Daoy (cell line): ENCODE measurements around the gene TAS2R39. TPM values are rescaled to one million over a fixed set of nuclear protein-coding genes. Genes with fewer than 3 reads are reported as not detected.
A peak's percentile ranks its signal among the peaks of the same experiment; 100 is the strongest.

Experiments
- DNase-seq: peaks from one replicate; pipeline ENCODE4 v3.0.0-alpha.2; 2015; ENCODE audit warnings: low read depth
- total RNA-seq: library from RNA; depleted of rRNA; stranded (reverse); fragments of >200 nt; shearing (Covaris generic); gene quantifications from 2 replicates; pipeline ENCODE4 v1.2.3, GENCODE V29; 2014; rRNA removed

Gene TAS2R39
- total RNA-seq, 1 experiment from 2014 or later = not detected

DNA sequence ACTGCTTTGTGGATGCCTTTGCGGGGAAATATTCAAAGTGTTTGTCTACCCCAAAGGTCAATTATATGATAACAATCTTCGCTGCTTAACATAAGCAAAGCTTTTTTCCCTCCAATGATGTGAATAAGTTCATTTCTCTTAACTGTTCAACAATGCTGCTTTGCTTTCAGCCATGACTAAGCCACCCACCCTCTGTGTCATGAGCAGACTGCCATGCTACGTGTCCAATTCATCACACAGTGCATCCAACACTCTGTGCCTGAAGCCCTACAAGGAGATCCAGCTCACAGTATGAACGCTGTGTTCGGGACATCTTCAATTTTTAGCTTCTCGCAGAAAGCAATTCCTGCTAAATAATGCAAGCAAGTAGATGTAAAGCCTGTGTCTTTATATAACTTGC is 32.9 kb downstream of the TAS2R39 start:
- peak; percentile 66 for DNase-seq

DNA sequence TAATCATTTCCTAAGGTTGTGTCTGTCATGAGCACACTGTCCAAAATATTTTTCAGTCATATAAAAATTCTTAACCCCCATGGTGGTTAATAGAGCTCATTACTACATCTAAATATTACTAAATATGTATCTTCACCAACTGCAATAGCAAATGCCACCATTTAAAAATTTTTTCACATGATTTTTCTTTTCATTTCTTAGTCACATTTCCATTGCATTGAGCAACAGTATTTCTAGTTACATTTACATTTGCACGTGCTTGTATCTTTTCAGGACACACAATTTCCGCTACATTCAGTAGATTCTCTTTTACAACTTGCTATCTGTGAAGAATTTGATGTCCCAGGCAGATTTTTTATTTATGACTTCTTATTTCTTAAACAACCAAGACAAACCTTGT is 33.5 kb downstream of the TAS2R39 start:
- DNase-seq = no peak

DNA sequence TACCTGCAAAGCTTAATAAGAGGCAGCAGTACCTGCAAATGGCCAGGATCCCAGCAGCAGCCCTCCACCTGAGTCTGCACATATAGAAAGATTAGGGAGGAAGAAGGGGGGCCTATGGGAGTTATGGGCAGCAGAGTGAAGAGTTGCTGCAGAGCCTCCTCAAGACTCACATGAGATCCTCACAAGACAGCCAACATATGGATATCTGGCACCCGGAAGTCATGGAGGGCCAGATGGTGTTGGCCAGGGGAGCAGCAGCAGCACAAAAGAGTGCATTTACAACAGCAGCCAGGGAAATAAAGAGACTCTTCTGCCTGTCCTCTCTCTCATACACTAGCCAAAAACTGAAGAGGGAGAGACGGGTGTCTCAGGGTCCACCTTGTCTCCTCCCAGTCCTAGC is 34.6 kb downstream of the TAS2R39 start:
- DNase-seq = no peak

DNA sequence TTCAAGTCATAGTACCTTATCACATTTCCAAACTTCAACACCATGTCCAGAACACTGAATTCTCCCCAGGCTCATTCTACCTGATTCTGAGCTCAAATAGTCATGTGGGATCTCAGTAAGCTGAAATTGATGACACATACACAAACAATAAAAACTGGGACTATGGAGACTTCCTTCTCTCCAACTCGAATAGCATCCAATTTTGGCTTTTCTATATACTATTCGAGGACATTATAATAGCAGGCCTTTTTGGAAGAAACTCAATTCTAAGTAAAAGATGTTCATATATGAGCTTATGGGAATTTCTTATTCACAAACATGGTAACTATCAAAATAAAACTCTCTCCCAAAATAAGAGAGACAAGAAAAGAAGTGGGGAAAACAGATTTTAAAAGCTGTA is 38.1 kb downstream of the TAS2R39 start:
- DNase-seq = no peak

DNA sequence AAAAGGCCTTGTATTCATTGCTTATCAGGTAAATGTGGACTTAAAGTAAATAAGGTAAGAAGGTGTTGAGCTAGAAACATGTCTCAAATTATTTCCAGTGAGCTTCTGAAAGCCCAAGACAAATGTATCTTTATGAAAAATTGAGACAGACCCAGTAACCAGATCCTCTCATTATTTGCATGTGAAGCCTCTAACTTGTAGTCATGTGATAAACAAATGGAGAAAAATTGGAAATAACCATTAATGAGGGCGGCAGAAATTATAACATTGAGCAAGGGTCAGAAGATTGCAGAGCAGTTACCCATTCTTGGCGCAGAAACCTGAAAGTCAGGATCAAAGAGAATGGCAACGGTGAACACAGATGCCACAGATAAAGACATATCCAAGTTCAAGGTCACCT is 38.5 kb downstream of the TAS2R39 start, which contains the start of gene TAS2R40:
TSS of gene TAS2R40 (plus strand) at position 301 of the 400 bp plus-strand sequence. CDS start at position 343, 42 bp downstream.
- no peak for DNase-seq

DNA sequence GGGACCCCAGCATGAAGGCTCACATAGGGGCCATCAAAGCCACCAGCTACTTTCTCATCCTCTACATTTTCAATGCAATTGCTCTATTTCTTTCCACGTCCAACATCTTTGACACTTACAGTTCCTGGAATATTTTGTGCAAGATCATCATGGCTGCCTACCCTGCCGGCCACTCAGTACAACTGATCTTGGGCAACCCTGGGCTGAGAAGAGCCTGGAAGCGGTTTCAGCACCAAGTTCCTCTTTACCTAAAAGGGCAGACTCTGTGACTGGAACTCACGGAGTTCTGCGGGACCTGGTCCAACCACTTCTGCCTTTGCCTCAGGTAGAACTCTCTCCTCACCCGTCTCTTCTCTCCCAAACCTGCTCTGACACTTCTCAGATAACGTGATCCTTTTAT is 39.6 kb downstream of the TAS2R39 start:
- no peak for DNase-seq

DNA sequence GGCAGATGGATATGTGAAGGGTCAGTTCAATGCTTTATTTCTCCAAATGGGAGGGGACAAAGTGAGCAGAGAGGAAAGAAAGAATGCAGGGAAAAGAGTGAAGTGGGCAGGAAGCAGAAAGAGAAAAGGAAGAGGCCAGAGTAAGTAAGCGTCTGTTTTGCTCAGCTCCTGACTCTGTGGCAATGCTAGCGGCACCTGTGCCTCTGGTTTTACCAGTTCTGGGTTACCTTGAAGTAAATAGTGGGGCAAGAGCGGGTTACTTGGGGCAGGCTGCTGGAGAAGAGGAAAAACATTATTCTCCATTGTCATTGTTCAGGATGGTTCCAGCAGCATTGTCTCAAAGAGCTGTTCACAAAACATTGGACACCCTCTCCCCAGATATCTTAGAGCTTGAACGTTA is 40.6 kb downstream of the TAS2R39 start:
- no peak for DNase-seq

DNA sequence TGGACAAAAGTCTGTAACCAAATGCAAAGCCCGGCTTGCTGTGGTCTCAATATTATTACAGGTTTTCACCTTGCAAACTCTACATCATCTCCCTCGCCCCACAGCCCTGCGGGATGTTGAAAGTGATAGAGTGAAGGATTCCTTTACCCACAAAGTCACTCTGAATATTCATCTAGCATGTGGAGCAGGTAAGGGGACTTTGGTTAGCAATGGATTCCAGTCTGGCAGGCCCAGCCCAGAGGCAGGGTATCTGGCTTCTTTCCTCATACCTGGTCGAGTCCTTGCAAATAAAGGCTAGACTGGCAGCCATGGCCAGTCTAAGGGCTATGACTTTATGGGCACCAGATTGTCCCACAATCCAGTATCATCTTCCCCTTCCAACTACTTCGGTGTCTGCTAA is 41.8 kb downstream of the TAS2R39 start:
- DNase-seq = no peak

DNA sequence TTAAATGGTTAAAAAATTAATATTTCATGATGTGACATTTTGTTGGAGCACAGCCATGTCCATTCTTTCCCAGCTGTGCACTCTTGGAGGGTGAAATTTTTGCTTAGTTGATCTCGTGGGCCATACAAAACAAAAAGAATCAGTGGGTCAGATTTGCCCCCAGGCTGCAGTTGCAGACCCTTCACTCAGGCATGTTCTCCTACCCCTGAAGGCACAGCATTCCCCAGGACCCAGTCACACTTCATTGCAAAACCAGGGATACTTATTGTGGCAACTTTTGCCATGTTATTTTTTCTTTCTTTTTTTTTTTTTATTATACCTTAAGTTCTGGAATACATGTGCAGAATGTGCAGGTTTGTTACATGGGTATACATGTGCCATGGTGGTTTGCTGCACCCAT is 44.6 kb downstream of the TAS2R39 start:
- DNase-seq = no peak

DNA sequence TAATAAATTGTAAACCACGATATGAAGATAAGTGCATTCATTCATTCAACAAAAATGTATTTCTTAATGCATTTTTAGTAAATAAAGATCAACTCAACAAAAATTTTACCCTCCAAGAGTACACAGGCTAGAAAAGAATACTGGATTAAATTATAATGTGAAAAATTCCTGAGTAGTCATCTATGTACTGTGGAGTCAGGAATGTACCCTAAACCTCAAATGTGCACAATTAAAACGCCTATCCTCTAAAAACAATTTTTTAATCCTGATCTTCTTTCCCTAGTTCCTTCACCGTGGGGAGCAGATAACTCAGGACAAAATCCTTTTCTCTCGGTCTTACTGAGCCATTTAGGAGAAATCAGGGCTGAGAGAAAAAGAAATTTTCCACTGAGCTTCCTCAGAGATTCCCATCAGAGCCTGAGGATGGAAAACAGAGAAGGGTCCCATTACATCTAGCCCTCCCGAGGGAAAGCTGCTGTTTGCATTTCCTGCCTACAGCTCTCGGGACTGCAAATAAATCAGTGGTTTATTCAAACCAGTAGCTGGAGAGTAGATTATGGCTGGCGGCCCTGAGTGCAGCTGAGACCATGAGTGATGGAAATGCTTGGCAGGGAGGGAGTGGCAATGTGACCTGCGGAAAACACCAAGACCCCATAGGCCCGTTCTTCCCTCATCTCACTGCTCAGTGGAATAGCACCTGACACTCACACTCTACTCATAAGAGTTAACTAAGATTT is 46.0 kb downstream of the TAS2R39 start:
- no peak for DNase-seq

DNA sequence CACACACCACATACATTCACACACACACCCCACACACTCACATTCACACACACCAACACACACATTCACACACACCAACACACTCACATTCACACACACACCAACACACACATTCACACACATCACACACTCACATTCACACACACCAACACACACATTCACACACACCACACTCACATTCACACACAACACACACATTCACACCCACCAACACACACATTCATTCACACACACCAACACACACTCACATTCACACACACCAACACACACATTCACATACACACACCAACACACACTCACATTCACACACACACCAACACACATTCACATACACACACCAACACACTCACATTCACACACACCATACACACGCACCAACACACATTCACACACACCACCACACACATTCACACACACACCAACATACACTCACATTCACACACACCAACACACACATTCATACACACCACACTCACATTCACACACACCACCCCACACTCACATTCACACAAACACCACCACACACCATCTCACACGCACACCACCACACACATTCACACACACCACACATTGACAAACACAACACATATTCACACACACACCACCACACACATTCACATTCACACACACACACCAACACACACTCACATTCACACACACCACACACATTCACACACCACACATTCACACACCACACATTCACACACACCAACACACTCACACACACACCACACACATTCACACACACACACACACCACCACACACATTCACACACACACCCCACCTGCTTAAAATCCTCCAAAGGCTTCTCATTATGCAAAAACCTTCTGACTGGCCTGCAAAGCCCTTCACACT is 47.6 kb downstream of the TAS2R39 start:
- no peak for DNase-seq

Other genes starting within 250 kb of the TAS2R39 start
- gene TRPV5, start 249.7 kb upstream of the TAS2R39 start, total RNA-seq = 0.06 TPM in 1 of 2 replicates, not detected in the other
- gene LLCFC1, start 243.9 kb upstream of the TAS2R39 start, total RNA-seq = not detected in 2 replicates
- 0.36 TPM in 1 of 2 replicates, not detected in the other for gene KEL, start 221.1 kb upstream of the TAS2R39 start, total RNA-seq
- gene OR9A2, start 156.3 kb upstream of the TAS2R39 start, total RNA-seq = not detected in 2 replicates
- not detected in 2 replicates for gene OR6V1, start 131.1 kb upstream of the TAS2R39 start, total RNA-seq
- not detected in 2 replicates for gene PIP, start 51.3 kb upstream of the TAS2R39 start, total RNA-seq
- not detected in 2 replicates for gene TAS2R40, start 38.6 kb downstream of the TAS2R39 start, total RNA-seq
- 90.7 and 95.8 TPM in 2 replicates for gene GSTK1, start 80.0 kb downstream of the TAS2R39 start, total RNA-seq
- gene TMEM139, start 101.5 kb downstream of the TAS2R39 start, total RNA-seq = not detected in 2 replicates
- gene CASP2, start 104.9 kb downstream of the TAS2R39 start, total RNA-seq = 16.0 and 21.4 TPM in 2 replicates
- 0.23 TPM in 1 of 2 replicates, not detected in the other for gene CLCN1, start 132.7 kb downstream of the TAS2R39 start, total RNA-seq
- 2.2 and 4.0 TPM in 2 replicates for gene FAM131B, start 179.3 kb downstream of the TAS2R39 start, total RNA-seq
- gene ZYX, start 197.9 kb downstream of the TAS2R39 start, total RNA-seq = 121 and 128 TPM in 2 replicates
- gene EPHA1, start 225.4 kb downstream of the TAS2R39 start, total RNA-seq = 0.09 TPM in 1 of 2 replicates, not detected in the other